OCI-LY1 (cell line): ENCODE data around the gene PARD3.

ENCODE experiments used
- EZH2 ChIP-seq: fragments of 200-600 bp; sonication (generic), shearing (Covaris generic); IDR thresholded peaks from 2 replicates; pipeline ENCODE4 v1.8.0; 2017; ENCODE audit warnings: borderline replicate concordance, mixed run types, mild to moderate bottlenecking, antibody characterized with exemption, low read length, moderate library complexity, mixed read lengths
- TF ChIP-seq, protein P1 (sequence below): fragments of 200-600 bp; sonication (generic), shearing (Covaris generic); IDR thresholded peaks from 2 replicates; pipeline ENCODE4 v1.5.1; 2017; ENCODE audit warnings: mild to moderate bottlenecking, antibody characterized with exemption, low read length, moderate library complexity, mixed read lengths

GRCh38 chr10:34101001-34101400 lies 714.1 kb downstream of the PARD3 start:
- TF ChIP-seq, protein P1, sequence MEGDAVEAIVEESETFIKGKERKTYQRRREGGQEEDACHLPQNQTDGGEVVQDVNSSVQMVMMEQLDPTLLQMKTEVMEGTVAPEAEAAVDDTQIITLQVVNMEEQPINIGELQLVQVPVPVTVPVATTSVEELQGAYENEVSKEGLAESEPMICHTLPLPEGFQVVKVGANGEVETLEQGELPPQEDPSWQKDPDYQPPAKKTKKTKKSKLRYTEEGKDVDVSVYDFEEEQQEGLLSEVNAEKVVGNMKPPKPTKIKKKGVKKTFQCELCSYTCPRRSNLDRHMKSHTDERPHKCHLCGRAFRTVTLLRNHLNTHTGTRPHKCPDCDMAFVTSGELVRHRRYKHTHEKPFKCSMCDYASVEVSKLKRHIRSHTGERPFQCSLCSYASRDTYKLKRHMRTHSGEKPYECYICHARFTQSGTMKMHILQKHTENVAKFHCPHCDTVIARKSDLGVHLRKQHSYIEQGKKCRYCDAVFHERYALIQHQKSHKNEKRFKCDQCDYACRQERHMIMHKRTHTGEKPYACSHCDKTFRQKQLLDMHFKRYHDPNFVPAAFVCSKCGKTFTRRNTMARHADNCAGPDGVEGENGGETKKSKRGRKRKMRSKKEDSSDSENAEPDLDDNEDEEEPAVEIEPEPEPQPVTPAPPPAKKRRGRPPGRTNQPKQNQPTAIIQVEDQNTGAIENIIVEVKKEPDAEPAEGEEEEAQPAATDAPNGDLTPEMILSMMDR = no peak
- TF ChIP-seq EZH2 = no peak
